Tibial artery (tissue), 4 donors: ENCODE data around the gene NSMCE4A.
"Not testable (repeated sequence)": the region's sequence is repeated elsewhere in the genome, so short reads cannot be mapped to it uniquely, and the experiment has no call there.

Experiments used
- DNase-seq, 2 donors: peaks; one replicate each; pipeline ENCODE4 v3.0.0-alpha.2; 2019
- H3K27ac ChIP-seq, 2 donors: fragments of 200-600 bp; sonication (generic) in 1 of 2; 1 replicate in 1 of 2; 2 replicates in 1 of 2; pipeline ENCODE4 v1.5.1; 2018 to 2019; ENCODE audit warnings: mild to moderate bottlenecking in 1 of 2
- H3K27me3 ChIP-seq, 2 donors: fragments of 200-600 bp; sonication (generic) in 1 of 2; one replicate each; pipeline versions ENCODE4 v1.5.1 to v1.6.0; 2016 to 2019
- H3K36me3 ChIP-seq, 3 donors: fragments of 200-600 bp; sonication (generic) in 2 of 3; one replicate each; pipeline ENCODE4 v1.5.1; 2016 to 2019; ENCODE audit warnings: mild to moderate bottlenecking in 2 of 3
- H3K4me1 ChIP-seq, 4 donors: fragments of 200-600 bp; sonication (generic) in 2 of 4; 1 replicate in 3 of 4; 2 replicates in 1 of 4; pipeline ENCODE4 v1.5.1; 2016 to 2019
- H3K4me3 ChIP-seq, 2 donors: fragments of 200-600 bp; sonication (generic) in 1 of 2; 1 replicate in 1 of 2; 2 replicates in 1 of 2; pipeline ENCODE4 v1.5.1; 2018 to 2019; ENCODE audit warnings: mild to moderate bottlenecking in 2 of 2
- H3K9me3 ChIP-seq, 3 donors: fragments of 200-600 bp; sonication (generic) in 1 of 3; one replicate each; pipeline ENCODE4 v1.5.1; 2016 to 2019
- CTCF ChIP-seq, 2 experiments: fragments of 200-600 bp in 1 of 2; fragments of 450-650 bp in 1 of 2; IDR thresholded peaks; one replicate each; pipeline ENCODE4 v1.5.1; 2017 to 2019; ENCODE audit warnings: antibody characterized with exemption in 2 of 2, mild to moderate bottlenecking in 1 of 2, moderate library complexity in 1 of 2
- intact Hi-C: fragments of 100-400 bp; cut with DNase I; formaldehyde crosslinking; loops from one replicate; pipeline ENCODE4 v1.15.0; 2023; ENCODE audit warnings: low total_unique reads

The NSMCE4A gene

GRCh38 chr10:121921238-121921931 is 53.6 kb downstream of the NSMCE4A start:
- H3K9me3 ChIP-seq = no peaks in the 10 kb centered on the region
- DNase-seq = no peak
- H3K4me3 ChIP-seq = no peak overlapping the region
- peaks cover 11 to 22% (median 21%) of the 10 kb centered on the region in 3 donors for H3K36me3 ChIP-seq
- H3K27ac ChIP-seq = no peak overlapping the region
- intact Hi-C loops = no loop called here
- no peak for TF ChIP-seq CTCF (IDR thresholded peaks at IDR 0.05)
- no peaks in the 10 kb centered on the region for H3K27me3 ChIP-seq
- H3K4me1 ChIP-seq = peaks cover 0 to 11% (median 4%) of the 10 kb centered on the region in 4 donors

- no peaks in the 10 kb centered on the region for H3K27me3 ChIP-seq
- no peaks in the 10 kb centered on the region for H3K9me3 ChIP-seq
- no peak for TF ChIP-seq CTCF (IDR thresholded peaks at IDR 0.05)
- no peak overlapping the region for H3K4me3 ChIP-seq
- intact Hi-C loops = no loop called here
- H3K27ac ChIP-seq = no peak overlapping the region
- no peaks in the 10 kb centered on the region for H3K4me1 ChIP-seq
- DNase-seq = no peak
- H3K36me3 ChIP-seq = peaks cover 11 to 30% (median 23%) of the 10 kb centered on the region in 3 donors
Measured at GRCh38 chr10:121919666-121920065, 55.4 kb downstream of the NSMCE4A start.

GRCh38 chr10:121918800-121919199 is 56.2 kb downstream of the NSMCE4A start:
- H3K27me3 ChIP-seq, H3K4me3 ChIP-seq, intact Hi-C loops, DNase-seq, H3K4me1 ChIP-seq, H3K9me3 ChIP-seq, H3K27ac ChIP-seq: not testable (repeated sequence)
- H3K36me3 ChIP-seq = peaks cover 11 to 30% (median 30%) of the 10 kb centered on the region in 3 donors

GRCh38 chr10:121914661-121915060 is 60.4 kb downstream of the NSMCE4A start:
- intact Hi-C loops = no loop called here
- Histone ChIP-seq H3K9me3 (no peaks in the 10 kb centered on the region), H3K36me3 (peaks cover 5 to 47% (median 46%) of the 10 kb centered on the region in 3 donors), H3K4me1 (no peaks in the 10 kb centered on the region), H3K27ac (no peak overlapping the region), H3K27me3 (no peaks in the 10 kb centered on the region), H3K4me3 (no peak overlapping the region)
- DNase-seq = no peak
- TF ChIP-seq CTCF (IDR thresholded peaks at IDR 0.05) = no peak

- no peaks in the 10 kb centered on the region for H3K9me3 ChIP-seq
- no peak for DNase-seq
- intact Hi-C loops = no loop called here
- H3K27ac ChIP-seq = no peak overlapping the region
- no peaks in the 10 kb centered on the region for H3K27me3 ChIP-seq
- no peak for TF ChIP-seq CTCF (IDR thresholded peaks at IDR 0.05)
- no peak overlapping the region for H3K4me3 ChIP-seq
- no peaks in the 10 kb centered on the region for H3K4me1 ChIP-seq
- peaks cover 5 to 63% (median 51%) of the 10 kb centered on the region in 3 donors for H3K36me3 ChIP-seq
Measured at GRCh38 chr10:121911421-121911697, 63.7 kb downstream of the NSMCE4A start.

- no peak overlapping the region for H3K27ac ChIP-seq
- intact Hi-C loops = no loop called here
- no peaks in the 10 kb centered on the region for H3K4me1 ChIP-seq
- DNase-seq = no peak
- no peak overlapping the region for H3K4me3 ChIP-seq
- H3K9me3 ChIP-seq = no peaks in the 10 kb centered on the region
- H3K36me3 ChIP-seq = peaks cover 5 to 68% (median 49%) of the 10 kb centered on the region in 3 donors
- no peaks in the 10 kb centered on the region for H3K27me3 ChIP-seq
- TF ChIP-seq CTCF (IDR thresholded peaks at IDR 0.05) = no peak
Measured at GRCh38 chr10:121910673-121911420, 64.2 kb downstream of the NSMCE4A start.
